ENCODE measurements around the gene POMGNT1. TPM values are rescaled to one million over a fixed set of nuclear protein-coding genes. Genes with fewer than 3 reads are reported as not detected.
A peak's percentile ranks its signal among the peaks of the same experiment; 100 is the strongest.
"Not testable (repeated sequence)": the region's sequence is repeated elsewhere in the genome, so short reads cannot be mapped to it uniquely, and the experiment has no call there.

POMGNT1 gene
- total RNA-seq = 10 to 100 TPM in 4 of 5 donors, 1 to 10 TPM in 1; 2.9 to 47.3 (median 30.9) TPM
- 10 to 100 TPM; 32.1 to 41.5 (median 40.3) TPM for polyA plus RNA-seq
- long read RNA-seq, donor 1, partial matches to known transcripts = 0 of 2 reads
- long read RNA-seq, donor 1, other reads (novel, unspliced or antisense) = 0 of 2 reads
- long read RNA-seq, donor 2, partial matches to known transcripts = 0 of 3 reads
- long read RNA-seq, donor 2, other reads (novel, unspliced or antisense) = 0 of 3 reads
- long read RNA-seq, donor 3, partial matches to known transcripts = 0 of 1 reads
- long read RNA-seq, donor 3, other reads (novel, unspliced or antisense) = 0 of 1 reads
- long read RNA-seq, donor 4 = 0 reads
- long read RNA-seq, donor 5, partial matches to known transcripts = 0 of 2 reads
- long read RNA-seq, donor 5, other reads (novel, unspliced or antisense) = 0 of 2 reads
- long read RNA-seq, donor 6 = 0 reads
- long read RNA-seq, donor 7, transcript POMGNT1-201 (22 exons, 2,728 nt) = major isoform, 5 of 5 reads
- long read RNA-seq, donor 7, partial matches to known transcripts = 0 of 5 reads
- long read RNA-seq, donor 7, other reads (novel, unspliced or antisense) = 0 of 5 reads
- long read RNA-seq, donor 8, partial matches to known transcripts = 0 of 3 reads
- long read RNA-seq, donor 8, other reads (novel, unspliced or antisense) = 0 of 3 reads
- long read RNA-seq, donor 9 = 0 reads
- long read RNA-seq, donor 10, partial matches to known transcripts = 0 of 3 reads
- long read RNA-seq, donor 10, other reads (novel, unspliced or antisense) = 0 of 3 reads

DNA sequence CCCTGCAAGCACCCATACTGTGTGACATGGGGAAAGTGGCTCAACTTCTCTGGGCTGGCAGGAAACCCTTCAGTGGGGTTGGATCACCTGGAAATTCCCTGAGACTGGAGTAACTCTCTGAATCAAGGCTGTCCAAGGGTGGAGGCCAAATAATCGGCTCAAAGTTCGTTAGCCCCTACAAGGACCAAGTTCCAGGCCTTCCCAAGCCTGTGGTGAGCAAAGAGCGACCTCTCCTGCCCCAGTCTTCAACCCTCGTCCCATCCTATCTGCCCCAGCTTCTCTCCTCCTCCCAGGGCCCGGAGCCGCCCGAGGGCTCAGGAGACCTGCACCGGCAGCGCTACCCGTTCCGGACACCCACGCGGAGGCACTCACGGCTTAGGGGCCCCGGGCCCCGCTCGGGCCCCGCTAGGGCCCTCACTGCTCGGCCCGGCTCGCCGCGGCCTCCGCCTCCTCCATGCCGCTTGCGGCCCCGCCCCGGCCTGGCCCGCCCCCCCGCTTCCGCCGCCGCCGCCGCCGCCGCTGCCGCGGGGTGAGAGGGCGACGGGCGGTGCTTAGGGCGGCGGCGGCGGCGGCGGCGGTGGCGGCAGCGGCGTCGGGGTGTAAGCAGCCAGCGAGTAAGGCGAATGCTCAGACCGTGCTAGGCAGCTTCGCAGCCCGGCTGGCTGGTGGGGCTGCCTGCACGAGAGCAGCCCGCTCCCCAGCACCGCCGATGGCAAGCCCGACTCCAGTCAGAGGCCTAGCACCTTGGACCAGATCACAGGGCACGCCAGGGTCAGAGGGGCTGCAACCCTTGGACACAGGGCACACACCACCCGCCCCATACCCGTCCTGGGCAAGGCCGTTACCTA, at the start of gene POMGNT1:
POMGNT1 (minus strand) TSS at position 471 of the 848 bp plus-strand sequence. CDS start 613 bp downstream, outside the sequence.
- H3K27ac ChIP-seq = peak within 1 kb of the TSS; percentile 74 to 93 (median 86)
- peaks cover 7 to 37% (median 28%) of the 10 kb centered on the region in 4 donors for H3K36me3 ChIP-seq
- H3K4me3 ChIP-seq = peak within 1 kb of the TSS; percentile 74 to 88 (median 78)
- no peaks in the 10 kb centered on the region for H3K27me3 ChIP-seq
- 0 to 1% (median 1%) methylated on average over 16 to 64 of the region's 67 CpGs for WGBS, 5 donors
- H3K4me1 ChIP-seq = peaks cover 9 to 57% (median 44%) of the 10 kb centered on the region in 4 donors
- TF ChIP-seq POLR2AphosphoS5 (IDR thresholded peaks at IDR 0.05) = peak in 1 of 3 donors; percentile 62
- TF ChIP-seq, protein P1, sequence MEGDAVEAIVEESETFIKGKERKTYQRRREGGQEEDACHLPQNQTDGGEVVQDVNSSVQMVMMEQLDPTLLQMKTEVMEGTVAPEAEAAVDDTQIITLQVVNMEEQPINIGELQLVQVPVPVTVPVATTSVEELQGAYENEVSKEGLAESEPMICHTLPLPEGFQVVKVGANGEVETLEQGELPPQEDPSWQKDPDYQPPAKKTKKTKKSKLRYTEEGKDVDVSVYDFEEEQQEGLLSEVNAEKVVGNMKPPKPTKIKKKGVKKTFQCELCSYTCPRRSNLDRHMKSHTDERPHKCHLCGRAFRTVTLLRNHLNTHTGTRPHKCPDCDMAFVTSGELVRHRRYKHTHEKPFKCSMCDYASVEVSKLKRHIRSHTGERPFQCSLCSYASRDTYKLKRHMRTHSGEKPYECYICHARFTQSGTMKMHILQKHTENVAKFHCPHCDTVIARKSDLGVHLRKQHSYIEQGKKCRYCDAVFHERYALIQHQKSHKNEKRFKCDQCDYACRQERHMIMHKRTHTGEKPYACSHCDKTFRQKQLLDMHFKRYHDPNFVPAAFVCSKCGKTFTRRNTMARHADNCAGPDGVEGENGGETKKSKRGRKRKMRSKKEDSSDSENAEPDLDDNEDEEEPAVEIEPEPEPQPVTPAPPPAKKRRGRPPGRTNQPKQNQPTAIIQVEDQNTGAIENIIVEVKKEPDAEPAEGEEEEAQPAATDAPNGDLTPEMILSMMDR (IDR thresholded peaks at IDR 0.05) = no peak
- no peak for TF ChIP-seq EP300 (IDR thresholded peaks at IDR 0.05)
- TF ChIP-seq POLR2A (IDR thresholded peaks at IDR 0.05) = no peak
- intact Hi-C loops (cut with DNase I; ENCODE audit: low total_unique reads) = no loop called here
- DNase-seq = peak; percentile 75 to 92
- no peaks in the 10 kb centered on the region for H3K9me3 ChIP-seq

GRCh38 chr1:46247436-46248121, 49.3 kb upstream of the POMGNT1 start, which contains the start of gene RAD54L:
Gene RAD54L (plus strand): TSS chr1:46247763. CDS start chr1:46248406, 643 bp downstream.
- H3K36me3 ChIP-seq = no peaks in the 10 kb centered on the region
- WGBS, 5 donors = 0 to 3% (median 2%) methylated on average over 38 to 48 of the region's 49 CpGs
- H3K9me3 ChIP-seq = no peaks in the 10 kb centered on the region
- intact Hi-C loops (cut with DNase I; ENCODE audit: low total_unique reads) = no loop called here
- peak; percentile 98 to 99 for DNase-seq
- H3K4me3 ChIP-seq = peak within 1 kb of the TSS; percentile 57 to 85 (median 66)
- TF ChIP-seq, protein P1 (IDR thresholded peaks at IDR 0.05) = no peak
- TF ChIP-seq POLR2AphosphoS5 (IDR thresholded peaks at IDR 0.05) = peak; percentile 7 to 73 (median 54)
- peak within 1 kb of the TSS; percentile 33 to 85 (median 82) for H3K27ac ChIP-seq
- H3K27me3 ChIP-seq = no peaks in the 10 kb centered on the region
- H3K4me1 ChIP-seq = peaks cover 6 to 25% (median 17%) of the 10 kb centered on the region in 4 donors

- TF ChIP-seq POLR2AphosphoS5 (IDR thresholded peaks at IDR 0.05) (peak in 1 of 3 donors; percentile 34), EP300 (IDR thresholded peaks at IDR 0.05) (no peak), POLR2A (IDR thresholded peaks at IDR 0.05) (no peak)
- TF ChIP-seq, protein P1 (IDR thresholded peaks at IDR 0.05) = no peak
- Histone ChIP-seq H3K4me3 (peak overlapping the region; percentile 49 to 85 (median 62)), H3K36me3 (no peaks in the 10 kb centered on the region), H3K27me3 (no peaks in the 10 kb centered on the region), H3K27ac (peak overlapping the region; percentile 33 to 85 (median 82)), H3K4me1 (peaks cover 6 to 25% (median 17%) of the 10 kb centered on the region in 4 donors), H3K9me3 (no peaks in the 10 kb centered on the region)
- WGBS, 5 donors = 1 to 4% (median 1%) methylated on average over 33 to 35 of the region's 35 CpGs
- intact Hi-C loops (cut with DNase I; ENCODE audit: low total_unique reads) = no loop called here
- peak in 1 of 2 donors; percentile 86 for DNase-seq
Observed at GRCh38 chr1:46246548-46247435, 48.6 kb upstream of the POMGNT1 start.

GRCh38 chr1:46246136-46246535, 47.9 kb upstream of the POMGNT1 start:
- H3K36me3 ChIP-seq; H3K4me3 ChIP-seq; DNase-seq; H3K9me3 ChIP-seq; H3K27me3 ChIP-seq; intact Hi-C loops (cut with DNase I; ENCODE audit: low total_unique reads): not testable (repeated sequence)
- WGBS, 5 donors = 89 to 96% (median 91%) methylated on average over 15 to 17 of the region's 17 CpGs
- Histone ChIP-seq H3K4me1 (peaks cover 6 to 25% (median 17%) of the 10 kb centered on the region in 4 donors), H3K27ac (peak overlapping the region in 2 of 5 donors; percentile 60 to 85)
